GM12864 (cell line): ENCODE results near the gene SNX10.

Source experiments
- DNase-seq: peaks from one replicate; pipeline ENCODE4 v3.0.0-alpha.2; 2011; ENCODE audit warnings: low read depth
- H3K4me3 ChIP-seq: 2 replicates; pipeline ENCODE4 v1.5.1; 2011; ENCODE audit warnings: mild to moderate bottlenecking, low read depth, low read length, control low read depth
- CTCF ChIP-seq: IDR thresholded peaks from 2 replicates; pipeline ENCODE4 v1.5.1; 2011; ENCODE audit warnings: low read depth, mild to moderate bottlenecking, moderate library complexity, low read length, control low read depth, inconsistent platforms; ENCODE audit errors: missing control alignments

The SNX10 gene

GRCh38 chr7:26356929-26357798 lies 65.5 kb downstream of the SNX10 start:
- H3K4me3 ChIP-seq = no peak overlapping the region
- no peak for DNase-seq
- no peak for TF ChIP-seq CTCF

GRCh38 chr7:26357799-26358151 lies 66.1 kb downstream of the SNX10 start:
- no peak for TF ChIP-seq CTCF
- H3K4me3 ChIP-seq = no peak overlapping the region
- DNase-seq = no peak

- TF ChIP-seq CTCF = no peak
- no peak overlapping the region for H3K4me3 ChIP-seq
- DNase-seq = no peak
Observed at GRCh38 chr7:26360650-26361049, 69.0 kb downstream of the SNX10 start.

- DNase-seq = no peak
- TF ChIP-seq CTCF = no peak
Observed at GRCh38 chr7:26361637-26362036, 70.0 kb downstream of the SNX10 start.

GRCh38 chr7:26363465-26363864 lies 71.8 kb downstream of the SNX10 start:
- no peak for DNase-seq
- no peak overlapping the region for H3K4me3 ChIP-seq
- no peak for TF ChIP-seq CTCF

More at GRCh38 chr7:26361637-26362036, 70.0 kb downstream of the SNX10 start:
- H3K4me3 ChIP-seq = no peak overlapping the region

- DNase-seq = peak; percentile 80
- peak; percentile 66 for TF ChIP-seq CTCF
Observed at GRCh38 chr7:26365077-26365900, 73.6 kb downstream of the SNX10 start.

GRCh38 chr7:26365901-26366275 lies 74.2 kb downstream of the SNX10 start:
- no peak for TF ChIP-seq CTCF
- no peak for DNase-seq
- no peak overlapping the region for H3K4me3 ChIP-seq

More at GRCh38 chr7:26365077-26365900, 73.6 kb downstream of the SNX10 start:
- no peak overlapping the region for H3K4me3 ChIP-seq
